Neuron (in vitro differentiated cells): ENCODE results near the gene ZNF445.
"Not testable (repeated sequence)": the region's sequence is repeated elsewhere in the genome, so short reads cannot be mapped to it uniquely, and the experiment has no call there.

Experiments
- H2AFZ ChIP-seq: one replicate; pipeline ENCODE4 v1.6.1; 2013; ENCODE audit warnings: low read depth, mild to moderate bottlenecking, inconsistent platforms, low read length, moderate library complexity
- H3K27me3 ChIP-seq: one replicate; pipeline ENCODE4 v1.6.1; 2013; ENCODE audit warnings: low read length; ENCODE audit not compliant: insufficient read depth
- H3K36me3 ChIP-seq: one replicate; pipeline ENCODE4 v1.6.1; 2013; ENCODE audit warnings: low read length; ENCODE audit not compliant: insufficient read depth
- H3K4me1 ChIP-seq: one replicate; pipeline ENCODE4 v1.6.1; 2013; ENCODE audit warnings: low read length; ENCODE audit not compliant: insufficient read depth
- H3K4me3 ChIP-seq: 2 replicates; pipeline ENCODE4 v1.5.1; 2013; ENCODE audit warnings: mild to moderate bottlenecking, low read length, moderate library complexity
- H3K9me3 ChIP-seq: one replicate; pipeline ENCODE4 v1.6.1; 2013; ENCODE audit warnings: low read length

Gene ZNF445

DNA sequence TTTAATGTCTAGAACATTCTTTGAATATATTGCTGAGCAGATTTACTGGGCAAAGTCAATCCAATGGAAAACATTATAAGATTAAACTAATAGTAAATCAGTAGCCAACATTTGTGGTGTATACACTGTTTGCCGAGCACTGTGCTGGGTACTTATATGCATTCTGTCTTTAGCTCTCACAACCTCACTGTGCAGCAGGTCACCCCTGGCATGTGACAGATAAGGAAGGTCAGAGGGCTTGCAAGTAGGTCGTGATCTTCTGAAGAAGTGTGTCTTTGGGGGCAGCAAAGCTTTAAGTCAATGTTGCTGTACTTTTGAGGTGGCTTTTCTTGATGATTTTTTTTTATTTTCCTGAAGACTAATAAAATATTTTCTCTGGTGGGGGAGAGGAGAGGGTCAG is 76.7 kb downstream of the ZNF445 start:
- H2AFZ ChIP-seq: no peak overlapping the region
- H3K4me3 ChIP-seq: no peak overlapping the region
- H3K4me1 ChIP-seq: peaks cover 26% of the 10 kb centered on the region
- peaks cover 4% of the 10 kb centered on the region for H3K9me3 ChIP-seq
- peaks cover 6% of the 10 kb centered on the region for H3K36me3 ChIP-seq
- H3K27me3 ChIP-seq: no peaks in the 10 kb centered on the region

DNA sequence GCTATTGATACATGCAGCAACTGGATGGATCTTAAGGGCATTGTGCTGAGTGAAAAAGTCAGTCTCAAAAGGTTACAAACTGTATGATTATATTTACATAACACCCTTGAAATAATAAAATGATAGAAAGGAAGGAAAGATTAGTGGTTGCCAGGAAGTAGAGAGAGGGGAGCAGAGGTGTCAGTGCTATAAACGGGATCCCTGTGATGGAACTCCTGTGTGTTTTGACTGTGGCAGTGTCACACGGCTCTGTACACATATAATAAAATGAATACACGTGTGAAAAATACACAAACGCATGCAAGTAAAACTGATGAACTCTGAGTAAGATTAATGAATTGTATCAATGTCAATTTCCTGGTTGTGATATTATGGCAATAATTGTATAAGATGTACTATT is 78.6 kb downstream of the ZNF445 start:
- Histone ChIP-seq H3K4me3 (no peak overlapping the region), H3K36me3 (peaks cover 4% of the 10 kb centered on the region), H3K4me1 (peaks cover 26% of the 10 kb centered on the region), H3K27me3 (no peaks in the 10 kb centered on the region), H2AFZ (no peak overlapping the region), H3K9me3 (peaks cover 2% of the 10 kb centered on the region)

DNA sequence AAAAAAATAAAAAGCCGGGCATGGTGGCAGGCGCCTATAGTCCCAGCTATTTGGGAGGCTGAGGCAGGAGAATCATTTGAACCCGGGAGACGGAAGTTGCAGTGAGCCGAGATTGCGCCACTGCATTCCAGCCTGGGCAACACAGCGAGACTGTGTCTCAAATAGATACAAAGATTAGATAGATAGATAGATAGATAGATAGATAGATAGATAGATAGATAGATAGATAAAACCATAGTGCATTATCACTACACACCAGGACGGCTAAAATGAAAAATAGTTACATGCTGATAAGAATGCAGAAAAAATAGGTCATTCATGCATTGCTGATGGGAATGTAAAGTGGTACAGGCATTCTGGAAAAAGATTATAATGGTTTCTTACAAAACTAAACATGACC is 79.2 kb downstream of the ZNF445 start:
- not testable (repeated sequence) for H3K36me3 ChIP-seq, H3K9me3 ChIP-seq

DNA sequence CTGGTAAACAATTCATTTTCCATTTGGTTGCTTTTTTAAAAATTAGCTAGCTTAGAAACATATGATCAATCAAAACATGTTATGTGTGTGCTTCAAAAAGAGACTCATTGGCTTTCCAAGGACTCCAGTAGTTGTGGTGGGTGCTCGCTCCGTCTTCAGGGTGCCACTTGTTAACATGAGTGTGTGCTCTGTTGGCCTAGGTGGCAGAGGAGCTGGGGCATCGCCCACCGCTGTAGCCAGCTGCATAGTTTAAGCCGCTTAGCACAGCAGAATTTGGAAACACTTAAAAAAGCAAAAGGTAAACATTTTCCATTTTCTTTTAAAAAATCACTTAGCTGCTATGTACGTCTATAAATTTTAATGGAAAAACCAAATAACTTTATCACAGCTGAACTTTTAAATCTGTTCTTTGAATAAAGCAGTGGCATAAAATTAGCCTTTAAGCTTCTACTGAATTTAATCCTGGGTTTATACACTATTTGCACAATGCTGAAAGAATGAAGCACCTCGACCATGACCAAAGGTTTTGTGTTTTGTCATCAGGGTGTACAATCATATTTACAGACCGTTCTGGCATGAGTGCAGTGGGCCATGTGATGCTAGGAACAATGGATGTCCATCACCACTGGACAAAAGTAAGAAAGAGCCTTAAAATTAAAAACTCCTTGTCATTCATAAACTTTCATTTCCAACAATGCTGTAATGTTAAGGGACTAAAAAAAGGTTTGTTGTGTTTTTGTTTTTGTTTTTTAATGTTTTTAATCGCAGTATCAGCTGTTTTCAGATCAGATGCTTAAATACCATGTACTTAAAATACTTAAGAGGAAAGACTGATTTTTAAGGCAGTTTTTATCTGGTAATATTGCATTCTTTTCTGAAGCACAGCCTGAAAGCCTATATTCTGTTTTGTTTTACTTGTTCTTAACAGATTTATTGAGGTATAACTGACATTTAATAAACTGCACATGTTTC is 81.0 kb downstream of the ZNF445 start:
- Histone ChIP-seq H2AFZ (no peak overlapping the region), H3K36me3 (peaks cover 3% of the 10 kb centered on the region), H3K27me3 (no peaks in the 10 kb centered on the region), H3K4me3 (no peak overlapping the region), H3K9me3 (peaks cover 3% of the 10 kb centered on the region), H3K4me1 (peaks cover 26% of the 10 kb centered on the region)

More for the DNA sequence above, 79.2 kb downstream of the ZNF445 start:
- not testable (repeated sequence) for H3K27me3 ChIP-seq, H3K4me3 ChIP-seq, H2AFZ ChIP-seq
- peaks cover 26% of the 10 kb centered on the region for H3K4me1 ChIP-seq

GRCh38 chr3:44395714-44396113 is 81.8 kb downstream of the ZNF445 start:
- Histone ChIP-seq H3K36me3 (peaks cover 3% of the 10 kb centered on the region), H3K27me3 (no peaks in the 10 kb centered on the region), H3K9me3 (peaks cover 4% of the 10 kb centered on the region), H2AFZ (no peak overlapping the region), H3K4me1 (peaks cover 21% of the 10 kb centered on the region), H3K4me3 (no peak overlapping the region)

- no peak overlapping the region for H3K4me3 ChIP-seq
- peaks cover 5% of the 10 kb centered on the region for H3K9me3 ChIP-seq
- no peaks in the 10 kb centered on the region for H3K27me3 ChIP-seq
- peaks cover 3% of the 10 kb centered on the region for H3K36me3 ChIP-seq
- H3K4me1 ChIP-seq: peaks cover 6% of the 10 kb centered on the region
- no peak overlapping the region for H2AFZ ChIP-seq
These were observed 85.0 kb downstream of the ZNF445 start for GRCh38 chr3:44392489-44392888.

GRCh38 chr3:44387404-44387803 is 90.1 kb downstream of the ZNF445 start:
- Histone ChIP-seq H2AFZ (no peak overlapping the region), H3K27me3 (no peaks in the 10 kb centered on the region), H3K9me3 (peaks cover 18% of the 10 kb centered on the region), H3K36me3 (no peaks in the 10 kb centered on the region), H3K4me3 (no peak overlapping the region), H3K4me1 (no peaks in the 10 kb centered on the region)
